Measurements from ENCODE around the gene C6orf120.
"Not testable (repeated sequence)": the region's sequence is repeated elsewhere in the genome, so short reads cannot be mapped to it uniquely, and the experiment has no call there.

C6orf120 gene

DNA sequence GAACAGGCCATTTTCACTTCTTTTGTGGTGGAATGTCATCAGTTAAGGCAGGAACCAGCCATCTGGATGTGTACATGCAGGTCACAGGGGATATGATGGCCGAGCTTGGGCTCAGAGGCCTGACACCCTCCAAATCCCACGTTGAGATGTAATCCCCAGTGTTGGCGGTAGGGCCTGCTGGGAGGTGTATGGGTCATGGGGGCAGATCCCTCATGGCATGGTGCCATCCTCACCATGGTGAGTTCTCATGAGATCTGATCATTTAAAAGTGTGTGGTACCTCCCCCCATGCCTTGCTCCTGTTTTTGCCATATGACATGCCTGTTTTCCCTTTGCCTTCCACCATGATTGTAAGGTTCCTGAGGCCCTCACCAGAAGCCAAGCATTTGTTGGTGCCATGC, 26.9 kb upstream of the C6orf120 start:
- DNase-seq: no peak
- in situ Hi-C loops (cut with MboI; ENCODE audit: low pct_unique_long_range_greater_than_20kb, low sequenced_read_pairs): no loop called here

DNA sequence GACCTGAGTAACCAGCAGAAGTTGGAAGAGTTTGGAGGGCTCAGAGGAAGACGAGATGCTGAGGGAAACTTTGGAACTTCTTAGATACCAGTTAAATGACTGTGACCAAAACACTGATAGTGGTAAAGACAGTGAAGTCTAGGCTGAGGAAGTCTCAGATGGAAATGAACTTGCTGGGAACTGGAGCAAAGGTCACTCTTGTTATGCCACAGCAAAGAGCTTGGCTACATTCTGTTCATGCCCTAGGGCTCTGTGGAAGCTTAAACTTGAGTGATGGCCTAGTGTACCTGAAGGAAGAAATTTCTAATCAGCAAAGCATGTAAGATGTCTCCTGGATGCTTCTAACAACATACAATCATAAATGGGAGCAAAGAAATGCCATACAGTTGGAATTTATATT, 24.8 kb upstream of the C6orf120 start:
- no peak for DNase-seq
- in situ Hi-C loops (cut with MboI; ENCODE audit: low pct_unique_long_range_greater_than_20kb, low sequenced_read_pairs): no loop called here

DNA sequence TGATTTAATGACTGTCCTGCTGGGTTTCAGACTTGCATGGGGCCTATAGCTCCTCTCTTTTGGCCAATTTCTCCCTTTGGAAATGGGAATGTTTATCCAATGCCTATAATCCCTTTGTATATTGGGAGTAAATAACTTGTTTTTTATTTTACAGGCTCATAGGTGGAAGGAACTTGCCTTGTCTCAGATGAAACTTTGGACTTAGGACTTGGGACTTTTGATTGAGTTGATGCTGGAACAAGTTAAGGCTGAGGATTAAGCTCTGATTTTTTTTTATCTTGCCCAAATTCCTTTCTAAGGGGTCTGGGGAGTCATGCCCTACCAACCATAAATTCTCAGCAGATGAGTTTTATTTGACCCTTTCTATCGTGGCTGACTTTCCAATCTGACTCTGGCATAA, 23.6 kb upstream of the C6orf120 start:
- no peak for DNase-seq
- in situ Hi-C loops (cut with MboI; ENCODE audit: low pct_unique_long_range_greater_than_20kb, low sequenced_read_pairs): no loop called here

DNA sequence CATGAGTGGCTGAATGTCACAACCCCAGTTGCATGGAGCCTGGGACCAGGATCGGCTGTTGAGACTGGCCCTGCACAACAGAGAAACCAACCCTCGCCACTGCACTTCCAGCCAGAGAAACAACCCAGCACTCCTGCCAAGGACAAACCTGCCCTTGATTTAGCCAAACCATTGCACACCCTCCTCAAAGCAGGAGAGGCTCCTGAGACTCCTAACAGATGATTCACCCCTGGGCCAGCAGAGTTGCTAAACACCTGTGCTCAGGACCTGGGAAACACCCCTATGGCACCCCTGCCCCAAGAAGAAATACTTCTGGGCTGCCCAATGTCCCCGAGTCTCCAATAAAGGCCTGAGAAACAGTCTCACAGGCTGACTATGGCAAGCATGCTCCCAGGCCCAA, 17.9 kb upstream of the C6orf120 start:
- no peak for DNase-seq
- in situ Hi-C loops (cut with MboI; ENCODE audit: low pct_unique_long_range_greater_than_20kb, low sequenced_read_pairs): no loop called here

DNA sequence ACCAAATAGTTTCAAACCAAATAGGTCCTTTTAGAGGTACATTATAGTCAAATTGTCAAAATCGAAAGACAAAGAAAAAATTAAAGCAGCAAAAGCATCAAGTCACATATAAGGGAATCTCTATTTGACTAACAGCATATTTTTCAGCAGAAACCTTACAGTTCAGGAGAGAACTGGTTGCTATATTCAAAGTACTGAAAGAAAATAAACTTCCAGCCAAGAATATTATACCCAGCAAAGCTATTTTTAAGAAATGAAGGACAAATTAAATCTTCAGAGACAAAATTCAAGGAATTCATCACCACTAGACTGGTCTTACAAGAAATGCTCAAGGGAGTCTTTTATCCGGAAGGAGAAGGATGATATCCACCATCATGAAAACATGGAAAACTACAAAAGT, 16.1 kb upstream of the C6orf120 start:
- in situ Hi-C loops (cut with MboI; ENCODE audit: low pct_unique_long_range_greater_than_20kb, low sequenced_read_pairs): no loop called here
- no peak for DNase-seq

DNA sequence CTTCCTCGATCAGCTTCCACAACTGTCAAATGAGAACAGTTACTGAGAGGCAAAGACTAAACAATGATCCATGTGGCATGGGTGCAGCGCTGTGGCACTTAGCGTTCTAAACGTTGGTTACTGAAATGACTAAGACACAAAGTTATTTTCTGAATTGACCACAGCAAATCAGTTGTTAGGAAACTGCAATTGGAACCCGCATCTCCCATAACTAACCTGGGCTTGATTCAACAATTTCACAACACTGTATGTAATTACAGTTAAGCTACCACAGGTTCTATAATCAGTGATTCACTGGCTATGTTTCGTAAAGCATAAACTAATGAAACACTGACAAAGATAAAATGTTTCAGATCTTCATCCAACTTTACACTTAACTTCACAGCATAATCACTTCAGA, 12.6 kb upstream of the C6orf120 start:
- in situ Hi-C loops (cut with MboI; ENCODE audit: low pct_unique_long_range_greater_than_20kb, low sequenced_read_pairs): no loop called here

DNA sequence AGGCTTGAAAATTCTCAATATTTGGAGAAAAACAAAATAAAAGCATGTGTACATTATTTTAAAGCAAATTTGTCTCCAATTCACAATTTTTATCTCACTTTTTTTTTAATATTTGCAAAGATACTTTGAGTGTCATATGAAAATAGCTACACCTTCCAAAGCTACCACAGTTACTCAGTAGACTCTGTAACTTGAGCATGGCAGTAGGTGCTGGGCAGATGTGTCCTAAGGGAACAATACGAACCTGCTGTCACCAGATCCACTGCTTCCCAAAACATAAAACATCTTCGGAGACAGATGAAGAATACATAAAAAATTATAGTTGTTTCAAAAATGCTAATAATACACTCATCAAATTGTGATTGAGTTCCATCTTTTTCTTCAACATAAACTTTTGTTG, 10.7 kb upstream of the C6orf120 start:
- in situ Hi-C loops (cut with MboI; ENCODE audit: low pct_unique_long_range_greater_than_20kb, low sequenced_read_pairs): no loop called here

More for the DNA sequence above, 12.6 kb upstream of the C6orf120 start:
- no peak for DNase-seq

DNA sequence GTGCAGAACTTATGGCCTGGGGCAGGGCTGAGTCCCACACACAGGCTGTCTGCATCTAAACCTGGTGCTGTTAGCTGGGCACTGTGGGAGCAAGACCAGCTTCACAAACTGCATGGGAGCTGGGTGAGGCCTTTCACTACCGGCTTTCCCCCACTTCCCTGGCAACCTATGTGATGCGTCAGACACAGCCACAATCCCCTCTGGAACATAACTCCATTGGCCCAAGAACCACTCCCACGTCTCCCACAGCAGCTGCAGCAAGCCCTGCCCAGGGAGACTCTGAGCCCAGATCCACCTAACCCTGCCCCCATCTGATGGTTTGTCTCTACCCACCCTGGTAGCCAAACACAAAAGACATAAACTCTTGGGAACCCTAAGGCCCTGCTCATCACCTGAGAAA, 9.4 kb upstream of the C6orf120 start:
- DNase-seq: no peak
- in situ Hi-C loops (cut with MboI; ENCODE audit: low pct_unique_long_range_greater_than_20kb, low sequenced_read_pairs): no loop called here

More for the DNA sequence above, 10.7 kb upstream of the C6orf120 start:
- no peak for DNase-seq

DNA sequence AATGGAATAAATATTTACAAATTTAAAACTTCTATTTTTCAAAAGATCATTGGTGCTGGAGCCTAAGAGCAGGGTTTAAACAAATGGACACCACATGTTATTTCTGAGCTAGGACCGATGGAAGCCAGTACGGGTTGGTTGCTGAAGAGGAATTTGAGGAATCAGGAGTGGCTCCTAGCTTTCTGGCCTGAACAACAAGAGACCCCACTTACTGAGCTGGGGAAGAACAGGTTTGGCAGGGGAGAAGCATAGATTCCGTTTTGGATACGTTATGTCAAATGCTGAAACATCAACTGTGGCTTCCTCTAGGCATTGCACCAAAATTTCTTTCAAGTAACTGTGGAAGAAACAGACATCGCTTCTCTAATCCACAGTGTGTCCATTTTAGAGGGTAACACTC, 6.8 kb upstream of the C6orf120 start:
- in situ Hi-C loops (cut with MboI; ENCODE audit: low pct_unique_long_range_greater_than_20kb, low sequenced_read_pairs): no loop called here
- no peak for DNase-seq

DNA sequence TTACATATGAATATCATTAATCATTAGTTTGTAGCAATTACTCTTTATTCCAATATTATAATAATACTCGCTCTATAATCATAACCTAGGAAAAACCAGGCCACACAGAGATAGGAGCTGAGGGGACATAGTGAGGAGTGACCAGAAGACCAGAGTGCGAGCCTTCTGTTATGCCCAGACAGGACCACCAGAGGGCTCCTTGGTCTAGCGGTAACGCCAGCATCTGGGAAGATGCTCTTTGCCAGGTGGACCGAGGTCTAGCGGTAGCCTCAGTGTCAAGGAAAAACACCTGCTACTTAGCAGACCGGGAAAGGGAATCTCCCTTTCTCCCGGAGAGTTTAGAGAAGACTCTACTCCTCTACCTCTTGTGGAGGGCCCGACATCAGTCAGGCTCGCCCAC, 4.8 kb upstream of the C6orf120 start:
- DNase-seq; in situ Hi-C loops (cut with MboI; ENCODE audit: low pct_unique_long_range_greater_than_20kb, low sequenced_read_pairs): not testable (repeated sequence)

DNA sequence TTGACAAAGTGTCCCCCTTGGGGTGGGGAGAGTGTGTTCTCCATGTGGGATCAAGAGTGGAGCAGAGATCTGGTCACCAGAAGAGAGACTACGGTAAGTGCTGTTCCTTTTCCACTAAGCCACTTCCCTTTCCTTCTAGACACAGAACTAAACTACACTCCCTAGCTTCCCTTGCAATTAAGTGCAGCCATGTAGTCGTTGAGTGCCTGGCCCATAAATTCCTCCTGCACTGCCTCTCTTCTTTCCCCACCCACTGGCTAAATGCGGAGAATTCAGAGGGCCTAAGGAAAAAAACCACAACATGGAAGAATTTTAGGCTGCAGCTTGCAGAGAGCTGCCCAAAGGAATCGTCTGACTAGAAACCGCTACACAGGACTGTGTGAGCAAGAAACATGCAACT, 1.6 kb upstream of the C6orf120 start:
- DNase-seq: peak; percentile 83
- in situ Hi-C loops (cut with MboI; ENCODE audit: low pct_unique_long_range_greater_than_20kb, low sequenced_read_pairs): no loop called here

DNA sequence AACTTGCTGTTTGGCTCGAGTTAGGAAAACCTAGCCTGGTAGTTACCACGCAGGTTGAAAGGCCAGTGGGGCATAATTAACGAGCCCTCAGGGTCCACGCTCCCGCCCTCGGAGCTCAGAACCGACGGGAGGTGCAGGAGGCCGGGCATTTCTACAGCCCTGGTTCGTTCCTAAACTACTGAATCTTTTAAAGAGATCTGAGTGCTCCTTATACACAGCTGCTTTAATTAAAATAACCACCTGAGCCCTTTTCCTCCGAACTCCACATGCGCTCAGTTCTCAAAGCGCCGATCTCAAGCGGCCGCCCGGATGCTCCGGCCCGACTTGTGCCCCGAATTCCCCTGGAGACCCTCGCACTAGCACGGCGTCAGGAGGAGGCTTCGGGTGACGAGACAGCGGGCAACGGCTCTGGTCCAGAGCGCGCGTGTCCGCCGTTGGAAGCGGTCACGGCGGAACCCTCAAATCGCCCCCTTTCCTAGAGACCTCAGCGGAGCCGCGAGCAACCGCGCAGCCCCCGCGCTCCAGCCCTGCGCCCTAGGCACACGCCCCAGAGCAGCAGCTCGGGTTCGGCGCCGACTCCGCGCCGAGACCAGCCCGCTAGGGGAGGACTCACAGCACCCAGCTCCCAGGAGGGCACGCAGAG, 494 bp upstream of the C6orf120 start:
- no peak for DNase-seq
- in situ Hi-C loops (cut with MboI; ENCODE audit: low pct_unique_long_range_greater_than_20kb, low sequenced_read_pairs): no loop called here

DNA sequence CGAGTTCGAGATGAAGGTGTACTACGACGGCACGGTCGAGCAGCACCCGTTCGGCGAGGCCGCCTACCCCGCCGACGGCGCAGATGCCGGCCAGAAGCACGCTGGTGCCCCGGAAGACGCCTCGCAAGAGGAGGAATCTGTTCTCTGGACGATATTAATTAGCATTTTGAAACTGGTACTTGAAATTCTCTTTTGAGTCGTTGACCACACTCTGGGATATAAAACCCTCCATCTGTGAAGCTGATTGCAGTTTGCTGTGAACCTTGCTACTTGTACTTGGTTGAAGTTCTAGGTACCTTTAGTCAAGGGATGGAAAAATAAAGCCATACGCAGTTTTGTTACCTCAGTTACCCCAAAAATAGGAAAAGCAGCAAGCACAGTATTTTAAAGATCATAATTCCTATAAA, 917 bp downstream of the C6orf120 start:
- DNase-seq: no peak
- in situ Hi-C loops (cut with MboI; ENCODE audit: low pct_unique_long_range_greater_than_20kb, low sequenced_read_pairs): no loop called here

DNA sequence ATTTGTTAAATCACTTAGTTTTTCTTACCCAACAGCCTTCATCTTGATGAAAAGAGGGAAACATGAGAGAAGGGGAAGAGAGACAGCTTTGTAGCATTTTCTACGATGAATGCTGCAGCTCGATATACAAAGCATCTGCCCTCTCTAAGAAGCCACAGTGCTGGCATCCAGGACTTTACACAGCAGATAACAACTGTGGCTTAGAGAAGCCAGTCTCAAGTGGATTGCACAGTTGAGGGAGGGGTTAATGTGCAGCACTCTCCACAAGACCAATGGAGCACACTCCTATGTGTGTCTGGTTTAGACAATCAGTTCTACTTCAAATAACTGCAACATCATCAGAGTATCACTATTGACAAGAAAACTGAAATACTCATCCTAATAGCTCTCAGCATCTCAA, 5.8 kb downstream of the C6orf120 start:
- in situ Hi-C loops (cut with MboI; ENCODE audit: low pct_unique_long_range_greater_than_20kb, low sequenced_read_pairs): no loop called here
- no peak for DNase-seq

DNA sequence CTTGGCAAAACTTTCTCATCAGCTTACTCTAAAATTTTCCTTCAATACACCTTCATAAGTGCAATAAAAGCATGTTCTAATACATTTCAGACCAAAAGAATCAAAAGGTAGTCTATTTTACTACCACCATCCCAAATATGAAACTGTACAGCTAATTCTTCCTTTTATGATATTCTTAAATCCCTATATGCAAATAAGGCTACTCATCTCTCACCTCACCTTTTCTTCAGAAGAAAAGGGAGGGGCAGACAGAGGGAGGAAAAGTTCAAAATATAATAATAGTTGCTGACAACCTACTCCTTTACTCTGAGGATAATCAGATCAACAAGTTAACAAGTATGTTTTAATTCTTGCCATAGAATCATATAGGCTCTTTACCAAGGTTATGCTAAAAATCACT, 7.4 kb downstream of the C6orf120 start:
- no peak for DNase-seq
- in situ Hi-C loops (cut with MboI; ENCODE audit: low pct_unique_long_range_greater_than_20kb, low sequenced_read_pairs): no loop called here

DNA sequence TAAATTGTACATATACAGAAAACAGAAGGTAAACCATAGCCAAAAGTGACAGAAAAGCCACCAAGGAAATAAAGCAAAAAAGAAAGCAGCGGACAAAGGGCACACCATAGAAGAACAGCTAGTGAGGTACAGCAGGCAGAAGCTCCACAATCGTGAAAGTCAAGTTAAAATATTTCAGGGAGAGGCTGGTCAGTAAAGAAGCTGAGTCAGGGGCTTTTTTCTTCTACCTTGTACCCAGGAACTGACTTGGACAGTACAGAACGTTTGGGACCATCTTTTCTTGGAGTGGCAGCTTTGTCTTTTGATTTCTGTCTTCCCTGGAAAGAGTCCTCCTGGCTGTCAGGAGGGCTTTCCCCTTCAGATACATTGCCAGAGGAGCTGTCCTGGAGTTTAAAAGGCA, 8.1 kb downstream of the C6orf120 start:
- no peak for DNase-seq
- in situ Hi-C loops (cut with MboI; ENCODE audit: low pct_unique_long_range_greater_than_20kb, low sequenced_read_pairs): no loop called here

DNA sequence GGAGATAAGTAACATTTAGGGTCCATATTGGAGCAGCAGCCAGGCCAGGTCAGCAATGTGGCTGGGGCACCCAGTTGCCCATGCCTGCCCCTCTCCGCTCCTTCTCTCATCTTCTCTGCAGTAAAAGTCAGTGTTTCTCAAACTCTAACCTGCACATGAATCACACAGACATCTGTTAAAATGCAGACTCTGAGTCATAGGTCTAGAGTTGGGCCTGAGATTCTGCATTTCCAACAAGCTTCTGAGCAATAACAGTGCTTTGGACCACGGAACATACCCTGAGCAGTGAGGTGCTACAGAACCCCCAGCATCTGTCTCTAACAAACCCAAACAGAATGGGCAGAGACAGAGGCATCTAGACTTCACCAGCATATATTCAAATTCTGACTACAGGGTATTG, 12.3 kb downstream of the C6orf120 start:
- in situ Hi-C loops (cut with MboI; ENCODE audit: low pct_unique_long_range_greater_than_20kb, low sequenced_read_pairs): no loop called here

DNA sequence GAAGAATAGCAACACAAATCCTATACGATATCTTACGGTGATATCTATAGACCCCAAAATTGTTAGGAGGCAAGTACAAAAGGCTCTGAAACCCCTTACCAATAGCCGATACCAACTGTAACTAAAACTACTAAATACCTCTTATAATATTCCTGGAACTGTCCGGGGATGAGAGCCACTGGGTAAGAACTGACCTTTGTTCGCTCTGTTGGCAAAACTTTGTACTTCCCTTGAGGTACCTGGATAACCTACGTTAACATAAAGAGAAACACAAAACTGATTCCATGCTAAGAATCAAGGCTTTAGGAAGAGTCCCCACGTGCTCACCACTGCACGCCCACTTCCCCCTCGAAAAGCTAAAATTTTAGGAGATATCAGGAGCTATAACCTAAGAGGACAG, 12.7 kb downstream of the C6orf120 start:
- DNase-seq: no peak
- in situ Hi-C loops (cut with MboI; ENCODE audit: low pct_unique_long_range_greater_than_20kb, low sequenced_read_pairs): no loop called here

More for the DNA sequence above, 12.3 kb downstream of the C6orf120 start:
- DNase-seq: no peak

DNA sequence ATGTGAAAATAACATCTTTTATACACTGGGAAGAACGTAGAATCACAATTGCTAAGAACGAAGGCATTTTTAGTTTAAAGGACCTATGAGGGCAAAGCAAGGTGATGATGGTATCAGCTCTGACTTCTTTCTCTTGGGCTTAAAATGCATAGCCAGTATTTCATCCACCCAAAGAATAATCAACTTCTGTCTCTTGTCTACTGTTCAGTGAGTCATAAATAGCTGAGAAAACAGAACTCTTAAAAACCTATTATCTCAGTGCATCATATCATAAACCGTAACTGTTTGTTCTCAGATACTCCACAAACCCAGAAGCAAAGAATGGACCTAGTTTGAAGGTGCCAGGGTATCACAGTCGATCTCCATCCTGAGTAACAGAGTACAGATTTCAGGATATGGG, 17.2 kb downstream of the C6orf120 start:
- in situ Hi-C loops (cut with MboI; ENCODE audit: low pct_unique_long_range_greater_than_20kb, low sequenced_read_pairs): no loop called here

DNA sequence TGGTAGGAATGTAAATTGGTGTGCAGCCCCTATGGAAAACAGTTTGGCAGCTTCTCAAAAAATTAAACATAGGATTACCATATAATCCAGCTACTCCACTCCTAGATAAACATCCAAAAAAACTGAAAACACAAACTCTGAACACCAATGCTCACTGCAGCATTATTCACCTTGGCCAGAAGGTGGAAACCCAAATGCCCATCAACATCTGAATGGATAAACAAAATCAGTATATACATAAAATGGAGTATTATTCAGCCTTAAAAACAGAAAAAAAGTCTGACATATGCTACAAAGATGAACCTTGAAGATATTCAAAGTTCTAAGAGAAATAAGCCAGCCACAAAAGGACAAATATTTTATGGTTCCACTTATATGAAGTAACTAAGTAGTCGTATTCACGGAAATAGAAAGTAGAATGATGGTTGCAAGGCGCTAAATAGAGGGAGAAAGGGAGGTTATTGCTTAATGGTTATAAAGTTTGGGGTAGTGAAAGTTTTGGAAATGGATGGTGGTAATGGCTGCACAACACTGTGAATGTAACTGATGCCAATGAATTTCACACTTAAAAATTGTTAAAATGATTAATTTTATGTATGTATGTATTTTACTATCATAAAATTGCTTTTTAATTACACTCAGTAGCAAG, 18.4 kb downstream of the C6orf120 start:
- in situ Hi-C loops (cut with MboI; ENCODE audit: low pct_unique_long_range_greater_than_20kb, low sequenced_read_pairs): no loop called here

More for the DNA sequence above, 17.2 kb downstream of the C6orf120 start:
- no peak for DNase-seq

More for the DNA sequence above, 18.4 kb downstream of the C6orf120 start:
- no peak for DNase-seq

All from KBM-7 (cell line).